ENCODE data around the gene CELF5.

DNA sequence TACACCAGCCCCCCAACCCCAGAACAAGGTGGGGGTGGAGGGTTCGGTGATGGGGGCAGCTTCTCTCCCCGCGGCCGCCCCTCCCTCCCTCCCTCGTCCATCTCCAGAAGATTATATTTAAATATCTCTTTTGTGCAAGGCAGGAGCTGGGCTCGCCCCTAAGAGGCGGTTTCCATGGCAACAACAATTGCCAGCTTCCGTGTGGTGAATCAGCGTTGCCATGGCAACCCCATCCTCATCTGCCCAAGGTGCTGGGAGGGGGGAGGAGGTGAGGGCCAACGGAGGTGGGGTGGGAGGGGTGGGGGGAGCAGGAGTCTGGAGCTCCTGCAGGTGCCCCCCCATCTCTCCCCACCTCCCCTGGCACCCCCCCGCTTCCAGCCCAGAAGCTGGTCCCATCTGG is 46.4 kb downstream of the CELF5 start:
- no peak for TF ChIP-seq CTCF (tag by site-specific recombination; IDR thresholded peaks at IDR 0.05)
- TF ChIP-seq ZBTB7A (tag by site-specific recombination; IDR thresholded peaks at IDR 0.05; ENCODE audit: low read depth): no peak
- TF ChIP-seq REST (tag by site-specific recombination; IDR thresholded peaks at IDR 0.05): no peak
